GM21526 (cell line): ENCODE measurements around the gene ADAM12.

ENCODE experiments used
- ATAC-seq: cut with Tn5 transposase; IDR thresholded peaks from one replicate; pipeline ENCODE4 v1.9.1; 2021; ENCODE audit warnings: moderate library complexity; ENCODE audit not compliant: unreplicated experiment, low FRiP score

The ADAM12 gene

GRCh38 chr10:126042354-126042753 is 345.9 kb downstream of the ADAM12 start:
- ATAC-seq, result no peak

DNA sequence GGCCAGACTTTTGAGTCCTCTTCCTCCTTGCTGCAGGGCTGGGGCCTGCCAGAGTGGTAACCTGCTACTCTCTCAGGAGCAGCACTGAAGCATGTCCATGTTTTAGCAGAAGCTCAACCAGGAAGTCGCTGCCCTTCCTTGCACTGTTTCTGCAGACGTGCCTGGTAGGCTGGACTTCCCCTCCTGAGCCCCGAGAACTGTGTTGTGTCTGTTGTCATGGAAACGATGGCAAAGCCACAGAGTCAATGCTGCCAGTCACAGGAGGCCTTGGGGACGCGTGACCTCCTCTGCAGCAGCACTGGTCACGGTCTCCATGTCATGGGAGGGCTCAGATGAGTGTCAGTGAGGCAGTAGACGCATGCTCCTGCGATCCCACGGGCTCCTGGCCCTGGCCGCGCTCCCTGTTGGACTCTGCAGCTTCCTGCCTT is 346.5 kb downstream of the ADAM12 start:
- ATAC-seq, result peak; percentile 99

DNA sequence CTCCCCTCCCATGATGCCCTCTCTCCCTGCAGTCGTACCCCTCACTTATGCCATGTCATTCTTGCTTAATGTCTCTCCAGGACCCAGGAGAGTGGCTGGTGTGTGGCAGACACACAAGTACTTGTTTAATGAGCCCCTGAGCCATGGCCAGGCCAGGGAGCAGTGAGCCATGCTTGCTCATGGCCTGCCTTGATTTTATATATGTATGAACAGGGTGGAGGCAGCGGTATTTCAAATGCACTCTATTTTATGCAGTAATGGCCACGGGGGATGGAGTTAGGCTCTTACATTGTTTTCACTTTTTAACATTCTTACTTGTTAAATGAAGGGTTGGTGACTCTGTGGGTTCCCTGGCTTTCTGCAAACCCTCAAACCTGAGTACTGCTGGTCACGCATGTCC is 347.2 kb downstream of the ADAM12 start:
- no peak for ATAC-seq

DNA sequence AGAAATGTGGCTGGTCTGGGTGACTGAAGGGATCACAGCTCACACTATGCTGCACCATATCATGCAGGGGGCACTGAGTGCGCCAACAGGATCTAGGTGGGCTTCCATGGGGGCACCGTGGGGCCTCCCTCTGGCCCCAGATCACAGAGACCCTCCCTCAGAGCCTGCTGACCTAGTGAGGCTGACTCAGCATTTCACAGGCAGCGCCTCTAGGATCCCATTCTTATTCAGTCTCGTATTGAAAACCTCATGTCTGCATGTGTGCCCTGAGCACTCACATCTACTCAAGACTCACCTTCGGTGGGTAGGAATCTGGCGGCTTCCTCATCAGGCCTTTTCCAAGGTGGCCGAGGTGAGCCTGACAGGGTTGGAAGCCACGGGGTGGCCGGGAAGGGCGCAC is 350.3 kb downstream of the ADAM12 start:
- no peak for ATAC-seq

DNA sequence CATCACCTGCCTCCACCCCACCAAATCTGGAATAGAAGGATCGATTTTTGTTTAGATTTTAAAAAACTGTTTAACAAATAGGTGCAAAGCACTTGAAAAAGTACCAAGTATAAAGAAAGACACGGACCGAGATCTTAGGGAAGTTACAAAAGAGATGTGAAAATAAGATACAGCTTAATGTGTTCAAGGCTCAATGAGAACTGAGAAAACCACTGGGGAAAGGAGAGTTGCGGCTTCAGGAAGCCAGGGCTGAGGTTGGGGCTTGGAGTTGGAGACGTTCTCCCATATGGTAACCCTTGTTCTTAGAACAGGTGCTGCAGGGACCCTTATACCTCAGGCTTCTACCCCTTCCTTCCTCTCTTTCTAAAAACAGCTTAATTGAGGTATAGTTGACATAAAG is 351.8 kb downstream of the ADAM12 start:
- peak; percentile 50 for ATAC-seq

DNA sequence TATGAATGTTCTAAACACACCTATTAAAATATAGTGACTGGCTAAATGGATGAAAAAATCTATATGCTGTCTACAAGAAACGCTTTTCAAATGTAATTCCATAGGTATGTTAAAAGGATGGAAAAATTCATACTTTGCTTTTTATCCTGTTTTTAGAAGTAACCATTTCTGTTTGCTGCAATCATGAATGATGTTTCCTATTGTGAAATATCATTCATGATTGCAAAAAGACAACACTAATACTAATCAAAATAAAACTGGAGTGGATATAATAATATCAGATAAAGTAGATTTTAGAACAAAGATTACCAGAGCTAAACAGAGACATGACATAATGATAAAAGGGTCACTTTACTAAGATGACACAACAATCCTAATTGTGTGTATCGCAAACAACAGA is 353.7 kb downstream of the ADAM12 start:
- no peak for ATAC-seq

DNA sequence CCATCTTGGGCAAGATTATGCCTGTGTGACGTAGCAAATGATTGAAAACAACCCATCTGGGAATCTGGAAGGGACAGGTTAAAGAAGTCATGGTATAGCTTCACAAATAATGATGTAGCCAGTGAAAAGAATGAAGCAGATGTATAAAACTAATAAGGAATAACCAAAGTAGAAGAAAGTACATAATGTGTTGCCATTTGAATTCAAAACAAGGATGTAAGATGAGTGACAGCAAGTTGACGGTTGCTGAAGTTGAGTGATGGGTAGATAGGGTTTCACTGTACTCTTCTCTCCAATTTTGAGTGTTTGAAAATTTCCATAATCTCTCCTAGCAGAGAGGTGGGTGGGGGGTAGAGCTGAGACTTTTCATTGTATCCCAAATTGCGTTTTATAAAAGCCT is 358.3 kb downstream of the ADAM12 start:
- ATAC-seq, result no peak

GRCh38 chr10:126027692-126028091 is 360.6 kb downstream of the ADAM12 start:
- no peak for ATAC-seq

GRCh38 chr10:126022841-126023240 is 365.4 kb downstream of the ADAM12 start:
- ATAC-seq, result no peak

GRCh38 chr10:126021833-126022500 is 366.3 kb downstream of the ADAM12 start:
- ATAC-seq, result no peak

DNA sequence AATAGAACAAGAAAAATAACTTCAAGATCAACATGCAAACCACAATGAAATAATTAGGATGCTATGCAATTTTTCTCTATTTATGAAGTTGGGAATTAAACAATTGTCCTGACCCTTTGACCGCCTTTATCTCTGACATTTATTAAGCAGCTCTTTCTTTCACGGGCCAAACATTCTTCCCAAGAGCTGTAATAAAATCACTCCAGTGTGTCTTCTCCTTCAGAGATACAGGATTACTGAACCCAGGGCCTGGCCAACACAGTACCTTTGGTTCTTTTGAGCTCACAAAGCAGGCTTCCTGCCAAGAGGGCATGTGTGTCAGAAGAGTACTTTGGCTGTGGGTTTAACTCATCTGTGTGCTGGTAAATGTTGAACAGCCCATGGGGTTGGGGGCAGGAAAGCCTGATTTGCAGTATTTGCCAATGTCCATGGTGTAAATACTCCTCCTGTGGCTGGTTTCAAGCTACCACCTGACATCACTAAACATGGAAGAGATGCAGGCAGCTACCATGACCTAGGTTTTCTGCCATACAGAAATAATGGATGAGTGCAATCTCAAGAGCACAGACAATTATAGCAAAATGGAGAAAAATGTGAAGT is 370.2 kb downstream of the ADAM12 start:
- ATAC-seq, result no peak

DNA sequence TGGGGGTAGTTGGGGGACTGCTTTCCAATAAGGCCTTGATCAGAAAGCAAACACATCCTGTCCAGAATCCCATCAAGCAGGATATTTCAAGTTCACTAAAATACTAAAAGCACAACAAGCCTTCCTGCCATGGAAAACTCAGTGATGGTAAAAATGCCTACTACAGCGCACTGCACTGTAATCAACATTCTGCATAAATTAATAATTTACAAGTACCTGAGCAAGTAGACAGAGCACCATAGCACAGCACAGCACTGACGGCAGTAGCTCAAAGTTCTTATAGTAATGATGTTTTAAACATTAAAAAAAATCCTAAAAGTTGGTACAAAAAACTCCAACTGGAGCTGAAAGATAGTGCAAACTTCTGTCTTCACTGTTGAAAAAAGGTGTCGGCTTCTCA is 371.4 kb downstream of the ADAM12 start:
- no peak for ATAC-seq

- ATAC-seq, result no peak
Measured at GRCh38 chr10:126016156-126016805, 372.0 kb downstream of the ADAM12 start.

DNA sequence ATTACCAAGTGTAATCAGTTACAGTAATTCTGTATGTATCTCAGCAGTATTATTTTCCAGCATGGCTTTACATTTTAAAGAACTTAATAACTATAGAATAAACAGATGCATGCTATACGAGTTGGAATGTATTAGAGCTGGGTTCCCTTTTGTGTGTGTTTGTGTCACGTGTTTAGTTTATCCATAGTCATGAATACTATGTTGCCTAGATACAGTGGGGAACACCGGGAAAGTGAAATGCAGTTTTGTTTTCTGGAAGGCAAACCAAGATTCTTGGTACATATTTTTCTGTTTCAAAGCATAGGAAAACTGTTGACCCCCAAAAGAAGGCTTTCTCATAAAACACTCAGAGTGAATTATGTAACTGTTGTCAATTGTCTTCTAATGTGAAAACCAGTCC is 372.9 kb downstream of the ADAM12 start:
- ATAC-seq, result no peak

DNA sequence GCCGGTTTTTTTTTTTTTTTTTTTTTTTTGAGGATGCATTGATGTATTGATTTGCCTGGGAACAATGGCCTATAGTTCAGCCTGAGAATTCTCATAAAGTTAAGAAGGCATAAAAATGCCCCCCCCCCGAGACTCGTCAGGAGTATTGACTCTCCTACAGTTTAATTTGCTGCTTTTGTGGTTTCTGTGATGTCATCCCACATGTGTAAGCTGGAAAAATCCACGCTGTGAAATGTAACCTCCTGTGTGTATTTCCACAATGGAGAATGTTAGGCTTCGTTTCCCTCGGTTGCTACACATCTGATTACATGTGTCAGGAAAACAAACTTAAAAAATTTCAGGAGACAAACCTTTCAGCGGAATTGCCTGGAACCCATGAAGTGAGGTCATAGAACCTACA is 374.0 kb downstream of the ADAM12 start:
- no peak for ATAC-seq

- ATAC-seq, result peak; percentile 51
Measured at GRCh38 chr10:126013489-126014281, 374.6 kb downstream of the ADAM12 start.

DNA sequence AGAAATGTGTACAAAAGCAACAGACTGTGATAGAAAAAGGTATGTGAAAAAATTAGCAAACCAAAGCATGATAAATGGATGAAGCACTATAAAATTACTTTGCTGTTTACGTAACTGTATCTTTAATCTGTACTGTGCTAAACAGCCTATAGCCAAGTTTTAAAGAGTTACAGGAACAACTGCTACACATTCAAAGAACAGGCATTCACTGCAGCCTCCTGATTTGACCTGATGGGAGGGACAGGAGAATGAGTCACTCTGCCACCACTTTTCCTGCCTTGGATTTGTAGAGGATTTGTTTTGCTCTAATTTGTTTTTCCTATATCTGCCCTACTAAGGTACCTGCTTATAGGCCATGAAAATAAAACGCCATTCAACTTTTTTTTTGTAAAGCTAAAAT is 375.8 kb downstream of the ADAM12 start:
- ATAC-seq, result no peak

GRCh38 chr10:126011995-126012394 is 376.3 kb downstream of the ADAM12 start:
- ATAC-seq, result no peak

DNA sequence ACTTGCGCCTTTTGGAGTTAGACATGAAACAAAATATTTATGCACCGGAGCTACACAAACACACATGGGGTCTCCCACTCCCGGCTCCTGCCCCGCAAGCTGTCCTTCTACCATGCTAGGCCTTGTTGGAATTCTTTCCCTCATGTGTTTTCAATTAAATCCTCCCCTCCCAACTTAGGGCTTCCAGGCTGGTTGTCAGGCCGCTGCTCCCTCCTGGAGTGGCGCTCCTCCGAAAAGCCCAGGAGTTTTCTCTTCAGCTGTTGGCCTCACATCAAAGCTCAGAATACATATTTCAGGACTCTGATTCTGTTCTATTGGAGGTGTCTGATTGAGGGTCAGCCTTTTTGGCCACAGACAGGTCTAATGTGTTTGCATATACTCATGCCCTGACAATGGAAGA is 378.6 kb downstream of the ADAM12 start:
- no peak for ATAC-seq

GRCh38 chr10:126006906-126007305 is 381.4 kb downstream of the ADAM12 start:
- ATAC-seq, result no peak

DNA sequence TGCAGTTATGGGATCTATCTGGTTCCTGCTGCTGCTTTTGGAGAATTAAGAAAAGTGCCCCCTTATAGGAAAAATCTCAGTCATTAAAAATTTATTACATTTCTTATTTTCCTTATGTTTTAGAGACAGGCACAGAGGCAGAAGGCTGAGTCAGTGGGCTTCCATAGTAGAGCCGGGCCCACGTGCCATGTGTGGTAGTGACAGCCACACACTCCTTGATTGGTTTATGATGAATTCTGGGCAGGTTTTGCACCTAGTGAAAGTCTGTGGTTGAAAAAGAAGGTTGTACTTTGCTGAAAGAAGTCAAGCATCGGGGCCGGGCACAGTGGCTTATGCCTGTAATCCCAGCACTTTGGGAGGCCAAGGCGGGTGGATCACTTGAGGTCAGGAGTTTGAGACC is 382.0 kb downstream of the ADAM12 start:
- ATAC-seq, result no peak
